Measurements from ENCODE around the gene ST8SIA3.
"Not testable (repeated sequence)": the region's sequence is repeated elsewhere in the genome, so short reads cannot be mapped to it uniquely, and the experiment has no call there.

The ST8SIA3 gene

GRCh38 chr18:57364460-57364859 is 12.1 kb downstream of the ST8SIA3 start:
- DNase-seq, result no peak

- DNase-seq, result no peak
Observed at GRCh38 chr18:57366528-57367081, 14.2 kb downstream of the ST8SIA3 start.

DNA sequence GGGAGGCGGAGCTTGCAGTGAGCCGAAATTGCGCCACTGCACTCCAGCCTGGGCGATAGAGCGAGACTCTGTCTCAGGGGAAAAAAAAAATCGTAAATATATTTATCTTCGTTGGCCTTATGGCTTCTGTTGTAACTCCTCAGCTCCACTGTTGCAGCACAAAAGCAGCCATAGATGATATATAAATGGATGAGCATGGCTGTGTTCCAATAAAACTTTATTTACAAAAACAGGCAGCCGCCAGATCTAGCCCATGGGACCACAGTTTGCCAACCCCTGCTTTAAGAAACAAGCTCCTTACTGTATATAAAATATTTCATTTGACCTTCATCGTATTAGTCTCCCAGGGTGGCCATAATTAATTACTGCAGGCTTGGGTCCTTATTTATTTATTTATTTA is 20.1 kb downstream of the ST8SIA3 start:
- DNase-seq, result no peak

GRCh38 chr18:57373017-57373416 is 20.7 kb downstream of the ST8SIA3 start:
- no peak for DNase-seq

DNA sequence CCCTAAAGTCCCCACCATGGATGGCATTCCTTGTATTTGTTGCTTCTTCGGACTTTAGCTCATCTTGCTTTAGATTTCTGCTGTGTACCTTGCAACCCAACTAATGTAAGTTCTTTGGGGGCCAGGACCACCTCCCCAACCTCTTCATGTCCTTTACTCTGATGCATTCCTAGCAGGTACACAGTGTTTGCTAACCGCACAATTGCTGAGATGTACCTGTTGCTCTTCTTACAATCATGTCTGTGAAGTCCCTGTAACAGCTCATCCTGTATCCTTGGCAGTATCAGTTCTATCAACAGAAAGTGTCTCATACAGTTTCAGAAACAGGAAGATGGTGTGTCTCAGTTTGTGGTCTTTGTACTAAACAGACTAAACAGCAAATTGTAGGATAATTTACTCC is 24.1 kb downstream of the ST8SIA3 start:
- DNase-seq, result no peak

- DNase-seq, result no peak
Observed at GRCh38 chr18:57389271-57389670, 36.9 kb downstream of the ST8SIA3 start.

GRCh38 chr18:57390044-57390443 is 37.7 kb downstream of the ST8SIA3 start:
- DNase-seq, result no peak

DNA sequence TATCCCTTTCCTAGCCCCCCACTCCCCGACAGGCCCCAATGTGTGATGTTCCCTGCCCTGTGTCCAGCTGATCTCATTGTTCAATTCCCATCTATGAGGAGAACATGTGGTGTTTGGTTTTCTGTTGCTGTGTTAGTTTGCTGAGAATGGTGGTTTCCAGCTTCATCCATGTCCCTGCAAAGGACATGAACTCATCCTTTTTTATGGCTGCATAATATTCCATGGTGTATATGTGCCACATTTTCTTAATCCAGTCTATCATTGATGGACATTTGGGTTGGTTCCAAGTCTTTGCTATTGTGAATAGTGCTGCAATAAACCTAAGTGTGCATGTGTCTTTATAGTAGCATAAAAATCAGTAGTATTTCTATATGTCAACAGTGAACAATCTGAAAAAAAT is 42.4 kb downstream of the ST8SIA3 start:
- DNase-seq, result not testable (repeated sequence)

- not testable (repeated sequence) for DNase-seq
Observed at GRCh38 chr18:57396831-57397230, 44.5 kb downstream of the ST8SIA3 start.

GRCh38 chr18:57397440-57398132 is 45.2 kb downstream of the ST8SIA3 start:
- DNase-seq, result no peak

GRCh38 chr18:57404345-57404744 is 52.0 kb downstream of the ST8SIA3 start:
- DNase-seq, result no peak

- DNase-seq, result no peak
Observed at GRCh38 chr18:57409650-57410049, 57.3 kb downstream of the ST8SIA3 start.

GRCh38 chr18:57410749-57411148 is 58.4 kb downstream of the ST8SIA3 start:
- no peak for DNase-seq

DNA sequence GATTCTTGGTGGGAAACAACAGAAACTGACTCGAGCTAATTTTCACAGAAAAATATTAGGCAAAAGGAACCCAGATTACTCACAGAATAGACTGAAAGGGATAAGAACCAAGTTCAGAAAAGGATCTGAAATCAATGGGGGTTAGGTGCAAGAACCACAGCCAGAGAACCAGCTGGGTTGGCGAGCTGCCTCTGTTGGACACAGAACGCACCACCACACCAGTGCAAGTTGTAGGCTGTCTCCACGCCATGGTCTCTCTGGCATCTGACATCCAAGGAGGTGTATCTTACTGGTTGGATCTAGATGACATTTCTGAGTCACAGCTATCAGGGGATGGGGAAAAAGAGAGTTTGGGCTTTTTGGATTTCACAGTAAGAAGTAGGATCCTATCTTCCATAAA is 64.2 kb downstream of the ST8SIA3 start:
- no peak for DNase-seq

Measured in amygdala (tissue), 56 donors.